H1 (cell line): ENCODE measurements around the gene SLFN14. TPM values are rescaled to one million over a fixed set of nuclear protein-coding genes. Genes with fewer than 3 reads are reported as not detected.

Experiments used
- BCL11A ChIP-seq, 2 experiments: IDR thresholded peaks; one replicate each; pipeline ENCODE4 v1.6.1; 2011; ENCODE audit warnings: low read depth in 2 of 2, low read length in 2 of 2, mild to moderate bottlenecking in 2 of 2
- BRCA1 ChIP-seq: IDR thresholded peaks from 2 replicates; pipeline ENCODE4 v1.6.1; 2012; ENCODE audit warnings: low read depth, low read length, improper control_type of control experiment
- FOSL1 ChIP-seq: IDR thresholded peaks from 2 replicates; pipeline ENCODE4 v1.6.1; 2011; ENCODE audit warnings: mild to moderate bottlenecking, low read depth, low read length, moderate library complexity; ENCODE audit not compliant: insufficient read depth
- JUND ChIP-seq: IDR thresholded peaks from 2 replicates; pipeline ENCODE4 v1.6.1; 2011; ENCODE audit warnings: mild to moderate bottlenecking, improper control_type of control experiment, low read length
- KDM4A ChIP-seq: IDR thresholded peaks from one replicate; pipeline ENCODE4 v1.7.1; 2012; ENCODE audit warnings: low read depth, mild to moderate bottlenecking, moderate library complexity, low read length, inconsistent platforms; ENCODE audit not compliant: severe bottlenecking
- POLR2A ChIP-seq, 2 experiments: IDR thresholded peaks; 1 replicate in 1 of 2; 2 replicates in 1 of 2; pipeline ENCODE4 v1.6.1; 2011; ENCODE audit warnings: low read depth in 2 of 2, low read length in 2 of 2, mild to moderate bottlenecking in 2 of 2; ENCODE audit errors: control extremely low read depth in 1 of 2
- SP1 ChIP-seq: IDR thresholded peaks from 2 replicates; pipeline ENCODE4 v1.6.1; 2011; ENCODE audit warnings: low read depth, low read length
- SP4 ChIP-seq: IDR thresholded peaks from 2 replicates; pipeline ENCODE4 v1.6.1; 2012; ENCODE audit warnings: low read length, inconsistent platforms
- polyA plus RNA-seq, 7 experiments: library from polyadenylated mRNA; depleted of rRNA in 3 of 7; stranded (reverse) in 5 of 7; unstranded in 2 of 7; fragments of >200 nt in 5 of 7; fragments of 200-250 nt in 2 of 7; gene quantifications; 1 replicate in 5 of 7; 2 replicates in 1 of 7; 4 replicates in 1 of 7; pipeline versions ENCODE4 v1.2.1 to v1.2.3, GENCODE V29; 2011 to 2013; ENCODE audit warnings: missing spikeins in 2 of 7, mixed read lengths in 2 of 7
- total RNA-seq: library from RNA; stranded (reverse); fragmentation: NEBNext Ultra II Directional; extraction: Animal tissue kit (Norgen Biotek cat#: 25700); gene quantifications from 2 replicates; pipeline ENCODE4 v1.2.1, GENCODE V29; 2021
- TF ChIP-seq, protein P1 (sequence below): fragments of 300-600 bp; sonication (generic); IDR thresholded peaks from 2 replicates; pipeline ENCODE4 v1.7.1; 2012; ENCODE audit warnings: low read length, moderate library complexity, mild to moderate bottlenecking, inconsistent platforms; ENCODE audit not compliant: insufficient replicate concordance
- TF ChIP-seq, protein P2 (sequence below), 3 experiments: IDR thresholded peaks; 1 replicate in 2 of 3; 2 replicates in 1 of 3; pipeline versions ENCODE4 v1.5.1 to v1.6.1; 2011; ENCODE audit warnings: low read length in 3 of 3, mild to moderate bottlenecking in 3 of 3, inconsistent platforms in 2 of 3, low read depth in 1 of 3, moderate library complexity in 1 of 3; ENCODE audit not compliant: insufficient read depth in 1 of 3; ENCODE audit errors: control extremely low read depth in 1 of 3

The SLFN14 gene
- total and polyA plus RNA-seq, 2 of the 8 experiments (the other 6 are each of a cell fraction or from before 2014, with no cell fraction given) = 0.03 TPM; not detected in 1

DNA sequence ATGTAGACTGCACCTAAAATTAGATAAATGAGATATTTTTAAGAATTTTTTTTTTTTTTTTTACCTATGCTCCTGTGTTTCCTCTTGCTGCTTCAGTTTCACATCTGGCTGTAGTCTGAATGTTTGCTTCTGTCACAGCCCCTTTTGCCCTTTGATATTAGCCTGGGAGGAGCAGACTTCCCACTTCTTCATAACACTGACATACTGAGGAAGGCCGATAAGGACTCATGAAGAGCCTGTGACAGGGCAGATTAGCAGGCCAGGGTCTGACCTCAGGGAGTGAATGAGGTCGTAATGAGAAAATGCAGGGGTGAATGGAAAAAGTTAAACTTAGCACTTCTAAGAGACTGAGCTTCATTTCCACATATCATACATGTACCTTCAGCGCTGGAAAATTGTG lies at the start of gene SLFN14 (continued):
- TF ChIP-seq, protein P1, sequence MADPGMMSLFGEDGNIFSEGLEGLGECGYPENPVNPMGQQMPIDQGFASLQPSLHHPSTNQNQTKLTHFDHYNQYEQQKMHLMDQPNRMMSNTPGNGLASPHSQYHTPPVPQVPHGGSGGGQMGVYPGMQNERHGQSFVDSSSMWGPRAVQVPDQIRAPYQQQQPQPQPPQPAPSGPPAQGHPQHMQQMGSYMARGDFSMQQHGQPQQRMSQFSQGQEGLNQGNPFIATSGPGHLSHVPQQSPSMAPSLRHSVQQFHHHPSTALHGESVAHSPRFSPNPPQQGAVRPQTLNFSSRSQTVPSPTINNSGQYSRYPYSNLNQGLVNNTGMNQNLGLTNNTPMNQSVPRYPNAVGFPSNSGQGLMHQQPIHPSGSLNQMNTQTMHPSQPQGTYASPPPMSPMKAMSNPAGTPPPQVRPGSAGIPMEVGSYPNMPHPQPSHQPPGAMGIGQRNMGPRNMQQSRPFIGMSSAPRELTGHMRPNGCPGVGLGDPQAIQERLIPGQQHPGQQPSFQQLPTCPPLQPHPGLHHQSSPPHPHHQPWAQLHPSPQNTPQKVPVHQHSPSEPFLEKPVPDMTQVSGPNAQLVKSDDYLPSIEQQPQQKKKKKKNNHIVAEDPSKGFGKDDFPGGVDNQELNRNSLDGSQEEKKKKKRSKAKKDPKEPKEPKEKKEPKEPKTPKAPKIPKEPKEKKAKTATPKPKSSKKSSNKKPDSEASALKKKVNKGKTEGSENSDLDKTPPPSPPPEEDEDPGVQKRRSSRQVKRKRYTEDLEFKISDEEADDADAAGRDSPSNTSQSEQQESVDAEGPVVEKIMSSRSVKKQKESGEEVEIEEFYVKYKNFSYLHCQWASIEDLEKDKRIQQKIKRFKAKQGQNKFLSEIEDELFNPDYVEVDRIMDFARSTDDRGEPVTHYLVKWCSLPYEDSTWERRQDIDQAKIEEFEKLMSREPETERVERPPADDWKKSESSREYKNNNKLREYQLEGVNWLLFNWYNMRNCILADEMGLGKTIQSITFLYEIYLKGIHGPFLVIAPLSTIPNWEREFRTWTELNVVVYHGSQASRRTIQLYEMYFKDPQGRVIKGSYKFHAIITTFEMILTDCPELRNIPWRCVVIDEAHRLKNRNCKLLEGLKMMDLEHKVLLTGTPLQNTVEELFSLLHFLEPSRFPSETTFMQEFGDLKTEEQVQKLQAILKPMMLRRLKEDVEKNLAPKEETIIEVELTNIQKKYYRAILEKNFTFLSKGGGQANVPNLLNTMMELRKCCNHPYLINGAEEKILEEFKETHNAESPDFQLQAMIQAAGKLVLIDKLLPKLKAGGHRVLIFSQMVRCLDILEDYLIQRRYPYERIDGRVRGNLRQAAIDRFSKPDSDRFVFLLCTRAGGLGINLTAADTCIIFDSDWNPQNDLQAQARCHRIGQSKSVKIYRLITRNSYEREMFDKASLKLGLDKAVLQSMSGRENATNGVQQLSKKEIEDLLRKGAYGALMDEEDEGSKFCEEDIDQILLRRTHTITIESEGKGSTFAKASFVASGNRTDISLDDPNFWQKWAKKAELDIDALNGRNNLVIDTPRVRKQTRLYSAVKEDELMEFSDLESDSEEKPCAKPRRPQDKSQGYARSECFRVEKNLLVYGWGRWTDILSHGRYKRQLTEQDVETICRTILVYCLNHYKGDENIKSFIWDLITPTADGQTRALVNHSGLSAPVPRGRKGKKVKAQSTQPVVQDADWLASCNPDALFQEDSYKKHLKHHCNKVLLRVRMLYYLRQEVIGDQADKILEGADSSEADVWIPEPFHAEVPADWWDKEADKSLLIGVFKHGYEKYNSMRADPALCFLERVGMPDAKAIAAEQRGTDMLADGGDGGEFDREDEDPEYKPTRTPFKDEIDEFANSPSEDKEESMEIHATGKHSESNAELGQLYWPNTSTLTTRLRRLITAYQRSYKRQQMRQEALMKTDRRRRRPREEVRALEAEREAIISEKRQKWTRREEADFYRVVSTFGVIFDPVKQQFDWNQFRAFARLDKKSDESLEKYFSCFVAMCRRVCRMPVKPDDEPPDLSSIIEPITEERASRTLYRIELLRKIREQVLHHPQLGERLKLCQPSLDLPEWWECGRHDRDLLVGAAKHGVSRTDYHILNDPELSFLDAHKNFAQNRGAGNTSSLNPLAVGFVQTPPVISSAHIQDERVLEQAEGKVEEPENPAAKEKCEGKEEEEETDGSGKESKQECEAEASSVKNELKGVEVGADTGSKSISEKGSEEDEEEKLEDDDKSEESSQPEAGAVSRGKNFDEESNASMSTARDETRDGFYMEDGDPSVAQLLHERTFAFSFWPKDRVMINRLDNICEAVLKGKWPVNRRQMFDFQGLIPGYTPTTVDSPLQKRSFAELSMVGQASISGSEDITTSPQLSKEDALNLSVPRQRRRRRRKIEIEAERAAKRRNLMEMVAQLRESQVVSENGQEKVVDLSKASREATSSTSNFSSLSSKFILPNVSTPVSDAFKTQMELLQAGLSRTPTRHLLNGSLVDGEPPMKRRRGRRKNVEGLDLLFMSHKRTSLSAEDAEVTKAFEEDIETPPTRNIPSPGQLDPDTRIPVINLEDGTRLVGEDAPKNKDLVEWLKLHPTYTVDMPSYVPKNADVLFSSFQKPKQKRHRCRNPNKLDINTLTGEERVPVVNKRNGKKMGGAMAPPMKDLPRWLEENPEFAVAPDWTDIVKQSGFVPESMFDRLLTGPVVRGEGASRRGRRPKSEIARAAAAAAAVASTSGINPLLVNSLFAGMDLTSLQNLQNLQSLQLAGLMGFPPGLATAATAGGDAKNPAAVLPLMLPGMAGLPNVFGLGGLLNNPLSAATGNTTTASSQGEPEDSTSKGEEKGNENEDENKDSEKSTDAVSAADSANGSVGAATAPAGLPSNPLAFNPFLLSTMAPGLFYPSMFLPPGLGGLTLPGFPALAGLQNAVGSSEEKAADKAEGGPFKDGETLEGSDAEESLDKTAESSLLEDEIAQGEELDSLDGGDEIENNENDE = no peak
- TF ChIP-seq BCL11A (IDR thresholded peaks at IDR 0.05; ENCODE audit: low read depth in 2 of 2, low read length in 2 of 2) (no peak), SP1 (no peak), POLR2A (IDR thresholded peaks at IDR 0.05; ENCODE audit: control extremely low read depth in 1 of 2, low read depth in 2 of 2, low read length in 2 of 2) (no peak), BRCA1 (no peak), KDM4A (no peak), SP4 (no peak), JUND (no peak), FOSL1 (no peak)
- TF ChIP-seq, protein P2, sequence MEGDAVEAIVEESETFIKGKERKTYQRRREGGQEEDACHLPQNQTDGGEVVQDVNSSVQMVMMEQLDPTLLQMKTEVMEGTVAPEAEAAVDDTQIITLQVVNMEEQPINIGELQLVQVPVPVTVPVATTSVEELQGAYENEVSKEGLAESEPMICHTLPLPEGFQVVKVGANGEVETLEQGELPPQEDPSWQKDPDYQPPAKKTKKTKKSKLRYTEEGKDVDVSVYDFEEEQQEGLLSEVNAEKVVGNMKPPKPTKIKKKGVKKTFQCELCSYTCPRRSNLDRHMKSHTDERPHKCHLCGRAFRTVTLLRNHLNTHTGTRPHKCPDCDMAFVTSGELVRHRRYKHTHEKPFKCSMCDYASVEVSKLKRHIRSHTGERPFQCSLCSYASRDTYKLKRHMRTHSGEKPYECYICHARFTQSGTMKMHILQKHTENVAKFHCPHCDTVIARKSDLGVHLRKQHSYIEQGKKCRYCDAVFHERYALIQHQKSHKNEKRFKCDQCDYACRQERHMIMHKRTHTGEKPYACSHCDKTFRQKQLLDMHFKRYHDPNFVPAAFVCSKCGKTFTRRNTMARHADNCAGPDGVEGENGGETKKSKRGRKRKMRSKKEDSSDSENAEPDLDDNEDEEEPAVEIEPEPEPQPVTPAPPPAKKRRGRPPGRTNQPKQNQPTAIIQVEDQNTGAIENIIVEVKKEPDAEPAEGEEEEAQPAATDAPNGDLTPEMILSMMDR (IDR thresholded peaks at IDR 0.05; ENCODE audit: control extremely low read depth in 1 of 3, insufficient read depth in 1 of 3, low read depth in 1 of 3, low read length in 3 of 3) = no peak
